Measurements from ENCODE around the gene FN1.

- TF ChIP-seq USF1 (IDR thresholded peaks at IDR 0.05) (no peak), RAD21 (IDR thresholded peaks at IDR 0.05; ENCODE audit: low read depth) (no peak), FOXM1 (IDR thresholded peaks at IDR 0.05; ENCODE audit: borderline replicate concordance, low read depth) (no peak), REST (IDR thresholded peaks at IDR 0.05; ENCODE audit: low read depth) (no peak), MAX (IDR thresholded peaks at IDR 0.05) (no peak), EP300 (IDR thresholded peaks at IDR 0.05; ENCODE audit: borderline replicate concordance) (no peak), TAF1 (IDR thresholded peaks at IDR 0.05; ENCODE audit: low read depth) (no peak)
These were observed 41.6 kb downstream of the FN1 start for GRCh38 chr2:215394102-215394805.

Measured in Ishikawa (cell line).